HG02642 (cell line): ENCODE measurements around the gene C10orf71.
A peak's percentile ranks its signal among the peaks of the same experiment; 100 is the strongest.

Experiments
- ATAC-seq: cut with Tn5 transposase; IDR thresholded peaks from one replicate; pipeline ENCODE4 v1.9.1; 2021; ENCODE audit warnings: mild to moderate bottlenecking; ENCODE audit not compliant: unreplicated experiment, poor library complexity

C10orf71 gene

DNA sequence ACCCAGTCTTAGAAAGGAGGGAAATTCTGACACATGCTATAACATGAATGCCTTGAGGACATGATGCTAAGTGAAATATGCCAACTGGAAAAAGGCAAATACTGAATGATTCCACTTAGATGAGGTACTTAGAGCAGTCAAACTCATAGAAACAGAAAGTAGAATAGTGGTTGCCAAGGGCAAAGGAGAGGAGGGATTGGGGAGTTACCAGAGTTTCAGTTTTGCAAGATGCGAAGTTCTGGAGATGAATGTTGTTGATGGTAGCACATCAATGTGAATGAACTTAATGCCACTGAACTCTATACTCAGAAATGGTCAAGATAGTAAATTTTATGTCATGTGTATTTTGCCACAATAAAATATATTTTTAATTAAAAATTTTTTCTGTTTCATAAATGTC, 58.0 kb downstream of the C10orf71 start:
- peak; percentile 64 for ATAC-seq

DNA sequence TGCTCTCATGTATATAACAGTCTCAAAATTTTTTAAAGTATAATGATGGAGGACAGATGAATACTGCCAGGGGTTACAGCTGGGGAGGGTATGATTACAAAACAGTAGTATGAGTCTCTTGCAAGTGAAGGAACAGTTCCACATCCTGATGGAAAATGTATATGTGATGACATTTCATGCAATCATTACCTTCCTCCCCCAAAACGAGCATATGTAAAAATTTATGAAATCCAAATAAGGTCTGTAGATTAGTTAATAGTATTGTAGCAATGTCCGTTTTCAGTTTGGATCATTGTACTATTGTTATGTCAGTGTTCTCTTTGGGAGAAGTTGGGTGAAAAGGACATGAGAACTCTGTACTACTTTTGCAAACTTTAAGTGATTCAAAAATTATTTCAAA, 58.9 kb downstream of the C10orf71 start:
- no peak for ATAC-seq

DNA sequence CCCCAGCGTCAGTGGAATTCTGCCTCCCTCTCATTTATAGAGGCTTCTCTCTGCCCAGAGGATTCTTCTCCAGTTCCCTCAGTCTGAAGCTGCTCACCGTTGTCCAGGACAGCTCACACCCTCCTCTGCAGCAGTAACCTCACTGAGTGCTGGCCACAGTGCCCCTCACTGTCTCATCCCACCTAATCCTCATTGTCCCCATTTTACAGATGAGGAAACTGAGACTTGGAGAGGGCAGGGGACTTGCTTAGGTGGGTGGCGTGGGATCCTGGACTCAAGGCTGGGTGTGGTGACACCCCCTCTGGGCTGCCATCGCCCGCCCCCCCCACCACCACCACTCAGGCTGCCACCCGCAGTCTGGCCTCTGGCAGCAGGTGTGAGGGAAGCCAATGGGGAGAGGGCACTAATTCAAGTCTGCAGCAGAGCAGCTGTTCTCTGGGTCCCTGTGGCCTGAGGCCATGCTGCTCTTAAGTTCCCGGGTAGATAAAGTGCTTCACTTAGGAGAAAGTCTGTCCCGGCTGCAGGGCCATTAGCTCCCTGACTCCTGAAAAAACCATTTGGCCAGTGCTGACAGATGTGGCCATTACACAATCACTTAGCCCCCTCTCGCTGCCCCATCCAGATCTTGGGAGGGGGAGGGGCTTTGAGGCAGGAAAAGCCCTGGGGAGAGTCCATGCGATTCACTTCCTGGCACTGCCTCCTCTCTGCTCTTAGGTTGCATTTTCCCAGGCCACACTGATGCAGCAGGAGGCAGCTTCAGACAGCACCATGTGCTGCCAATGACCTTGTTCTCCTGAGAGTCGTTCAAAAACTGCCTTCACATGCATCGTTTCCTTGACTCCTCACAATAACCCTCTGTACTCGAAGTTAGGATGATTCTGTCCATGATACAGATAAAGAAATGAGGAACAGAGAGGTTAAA, 60.6 kb downstream of the C10orf71 start:
- ATAC-seq, result no peak

DNA sequence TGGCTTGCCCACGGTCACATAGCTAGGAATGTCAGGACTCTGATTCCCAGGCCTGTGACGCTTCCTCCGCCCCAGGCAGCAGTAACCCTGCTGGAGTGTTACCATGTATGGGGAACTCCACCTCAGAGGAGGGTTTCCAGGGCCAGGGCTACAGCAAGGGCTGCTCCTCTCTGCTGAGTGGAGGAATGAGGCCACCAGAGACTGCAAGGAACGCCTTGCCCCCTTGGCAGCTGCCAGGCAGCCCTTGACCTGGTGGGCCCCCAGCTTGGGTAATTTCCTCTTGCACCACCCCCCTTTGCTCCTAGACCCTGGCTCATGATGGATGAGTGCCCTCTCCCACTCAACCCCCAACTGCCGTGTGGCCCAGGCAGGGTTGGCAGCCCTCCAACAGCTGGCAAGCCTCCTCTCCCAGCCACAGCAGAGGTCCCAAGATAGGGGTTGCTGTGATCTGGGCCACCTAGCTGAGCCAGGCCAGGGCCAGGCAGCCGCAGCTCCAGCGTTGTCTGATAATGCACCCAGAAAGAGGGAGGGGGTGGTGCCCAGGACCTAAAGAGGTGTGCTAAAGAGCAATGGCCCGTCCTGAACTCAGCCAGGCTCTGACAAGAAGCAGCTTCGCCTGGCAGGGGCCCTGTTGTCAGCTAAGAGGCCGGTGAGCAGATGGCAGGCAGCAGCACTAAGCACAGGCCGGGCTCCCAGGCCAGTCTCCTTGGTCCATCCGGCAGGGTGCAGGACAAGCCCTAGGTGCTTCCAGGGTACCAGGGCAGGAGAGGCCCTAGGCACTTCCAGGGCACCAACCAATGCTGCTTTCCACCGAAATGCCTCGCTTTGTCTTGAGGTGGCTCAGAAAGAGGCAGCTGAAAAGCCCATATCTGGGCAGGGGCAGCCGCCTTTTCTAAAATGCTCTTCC, 61.6 kb downstream of the C10orf71 start:
- ATAC-seq, result no peak

DNA sequence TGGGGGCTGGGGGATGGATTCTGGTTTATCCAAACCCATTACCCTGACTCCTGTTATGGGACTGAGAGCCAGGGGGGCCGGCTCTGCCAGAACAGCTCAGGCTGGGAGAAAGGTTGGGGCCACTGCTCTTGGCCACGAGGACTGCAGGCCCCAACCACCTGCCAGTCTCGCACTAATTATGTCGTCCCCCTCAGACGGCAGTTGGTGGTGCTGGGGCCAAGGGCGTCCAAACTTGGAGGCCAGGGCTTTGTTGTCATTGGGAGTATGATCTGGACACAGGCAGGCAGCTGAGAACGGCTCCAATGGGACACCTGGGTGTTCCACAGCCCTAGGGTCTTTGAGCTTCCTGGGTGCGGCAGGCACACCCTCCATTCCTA, 62.2 kb downstream of the C10orf71 start:
- ATAC-seq, result no peak

DNA sequence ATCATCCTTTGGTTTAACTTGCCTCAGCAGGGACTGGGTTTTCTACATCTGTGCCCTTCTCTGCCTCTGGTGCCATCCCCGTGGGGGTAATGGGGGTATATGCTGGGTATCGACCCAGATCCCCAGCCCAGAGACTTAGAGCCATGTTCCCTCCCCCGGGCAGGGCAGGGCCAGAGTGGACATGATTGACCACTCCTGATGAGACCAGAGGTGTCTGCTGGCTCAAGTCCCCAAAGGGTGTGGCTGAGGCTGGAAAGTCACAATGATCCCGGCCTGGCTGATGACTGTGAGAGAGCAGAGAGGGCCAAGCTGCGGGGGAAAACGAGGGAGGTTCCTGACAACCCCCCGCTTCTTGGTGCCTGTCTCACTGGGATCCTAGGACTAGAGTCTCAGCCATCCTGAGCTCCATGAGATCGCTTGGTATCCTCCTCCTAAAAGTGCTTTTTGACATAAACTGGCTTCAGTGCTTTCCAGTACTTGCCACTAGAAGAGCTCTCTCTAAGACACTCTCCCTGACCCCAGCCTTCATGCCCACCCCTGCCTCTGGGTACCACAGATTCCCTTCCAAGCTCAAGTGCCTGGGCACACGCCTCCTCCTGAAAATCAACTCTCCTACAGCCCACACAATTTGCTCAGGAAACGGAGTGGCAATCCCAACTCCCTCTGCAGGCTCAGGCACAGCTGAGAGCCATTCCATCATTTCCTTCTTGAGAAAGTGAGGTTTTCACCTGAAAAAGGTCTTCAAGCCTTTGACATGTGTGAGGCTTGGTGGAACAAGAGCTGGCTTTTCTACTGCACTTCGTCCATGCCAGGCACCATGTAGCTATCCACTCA, 63.0 kb downstream of the C10orf71 start:
- no peak for ATAC-seq

DNA sequence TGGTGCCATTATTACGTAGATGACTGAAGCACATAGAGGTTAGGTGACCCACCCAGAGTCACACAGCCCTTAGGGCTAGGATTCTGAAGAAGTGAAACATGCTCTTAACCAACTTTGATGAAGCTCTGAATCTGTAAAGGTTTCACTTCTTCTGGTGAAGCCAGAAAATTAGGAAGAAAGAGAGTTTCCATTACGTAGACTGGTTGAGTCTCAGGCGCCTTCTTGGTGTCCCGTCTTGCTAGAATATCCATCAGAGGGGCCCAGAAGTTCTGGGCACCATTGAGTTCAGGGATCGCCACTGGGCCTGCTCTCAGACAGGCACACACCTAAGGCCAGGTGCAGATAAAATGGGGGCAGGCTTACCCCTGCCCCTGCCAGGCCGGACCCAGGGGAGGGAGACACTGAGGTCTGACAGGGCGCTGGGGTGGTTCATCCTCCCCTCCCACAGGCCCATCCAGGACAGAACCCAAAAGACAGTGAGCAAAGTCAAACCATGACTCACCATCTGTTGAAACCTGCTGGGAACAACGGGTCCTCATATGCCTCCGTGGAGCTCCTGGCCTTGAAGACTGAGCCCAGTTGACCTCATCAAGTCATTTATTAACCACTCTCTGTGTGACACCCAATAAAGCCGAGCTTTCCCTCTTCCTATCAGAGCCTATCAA, 63.8 kb downstream of the C10orf71 start:
- peak; percentile 84 for ATAC-seq

DNA sequence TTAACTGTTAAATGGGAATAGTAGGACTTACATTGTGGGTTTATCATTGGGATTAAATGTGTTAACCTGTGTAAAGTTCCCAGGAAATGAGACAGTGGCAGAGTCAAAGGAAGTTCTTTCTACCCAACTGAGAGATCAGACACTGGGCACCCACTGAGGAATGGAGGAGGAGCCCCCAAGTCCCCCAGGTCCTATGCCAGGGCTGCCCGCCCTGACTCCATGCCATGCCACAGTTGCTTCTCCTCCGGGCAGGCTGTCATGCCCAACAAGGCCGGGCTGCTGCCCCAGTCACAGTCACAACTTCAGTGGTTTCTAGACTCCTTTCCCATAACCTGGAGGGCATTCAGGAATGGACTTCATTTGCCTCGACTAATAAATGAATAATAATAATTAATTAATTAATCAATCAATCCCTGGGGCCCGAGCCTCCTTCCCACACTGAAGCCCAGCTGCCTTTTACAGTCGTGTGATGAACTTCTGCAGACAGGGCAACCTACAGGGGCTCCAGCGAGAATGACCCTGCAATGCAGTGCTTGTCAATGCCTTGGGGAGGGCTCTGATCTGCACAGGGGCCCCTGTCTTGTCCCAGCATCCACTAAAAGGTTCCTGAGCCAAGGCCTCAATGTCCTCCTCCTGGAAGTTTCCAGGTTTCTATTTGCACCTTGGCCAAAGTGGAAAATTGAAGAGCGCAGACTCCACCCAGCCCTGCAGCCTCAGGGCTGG, 64.5 kb downstream of the C10orf71 start:
- ATAC-seq, result no peak

DNA sequence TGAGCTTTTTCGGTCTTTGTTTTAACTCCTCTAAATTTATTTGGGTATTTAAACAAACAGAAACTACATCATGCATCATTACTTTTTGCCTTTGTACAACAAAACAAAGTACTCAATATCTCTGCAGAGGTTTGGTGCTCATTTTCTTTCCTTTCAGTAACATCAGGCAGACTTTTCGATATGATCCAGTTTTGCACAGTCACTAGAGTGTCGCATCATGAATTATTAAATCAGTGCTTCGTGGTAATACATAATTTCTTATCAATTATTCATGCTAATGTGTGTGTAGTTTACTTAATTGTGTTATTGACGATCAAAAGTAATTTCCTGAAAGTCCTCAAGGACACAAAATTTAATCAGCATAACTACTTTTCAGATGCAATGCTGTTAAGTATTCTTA, 65.1 kb downstream of the C10orf71 start:
- ATAC-seq, result no peak

DNA sequence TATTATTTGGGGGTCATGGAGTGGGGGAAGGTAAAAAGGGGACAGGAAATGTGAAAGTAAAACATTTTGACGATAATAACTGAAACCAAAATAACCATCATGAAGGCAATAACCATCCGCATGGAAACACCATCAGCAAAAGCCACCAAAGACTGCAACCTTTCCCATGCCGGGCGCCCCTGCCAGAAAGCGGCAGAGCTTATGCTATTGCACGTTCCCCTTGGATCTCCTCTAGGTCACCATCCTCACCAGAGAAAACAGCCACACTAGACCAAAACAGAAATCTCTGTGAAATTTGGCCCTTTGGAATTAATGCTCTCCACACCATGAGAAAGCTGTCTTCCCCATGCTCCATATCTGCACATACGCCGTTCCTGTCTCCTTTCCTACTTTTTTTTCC, 65.8 kb downstream of the C10orf71 start:
- ATAC-seq, result no peak

DNA sequence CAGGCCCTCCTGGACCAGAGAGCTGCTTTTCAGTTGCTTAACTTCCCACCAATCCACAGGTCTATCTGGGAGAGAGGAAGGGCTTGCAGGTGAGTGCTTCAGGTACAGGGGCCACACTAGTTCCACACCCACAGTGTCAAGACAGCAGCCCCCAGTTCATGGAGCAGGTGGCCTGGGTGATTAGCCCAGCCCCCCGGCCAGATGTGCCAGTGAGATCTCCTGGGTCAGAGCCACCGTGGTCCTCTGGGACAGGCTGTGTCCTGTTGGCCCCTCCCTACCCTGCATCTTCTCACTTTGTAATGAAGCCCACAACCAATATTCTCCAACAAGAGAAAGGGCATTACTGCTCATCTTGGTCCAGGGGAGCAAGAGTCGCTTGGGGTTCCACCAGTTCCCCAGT, 66.3 kb downstream of the C10orf71 start:
- ATAC-seq, result no peak

DNA sequence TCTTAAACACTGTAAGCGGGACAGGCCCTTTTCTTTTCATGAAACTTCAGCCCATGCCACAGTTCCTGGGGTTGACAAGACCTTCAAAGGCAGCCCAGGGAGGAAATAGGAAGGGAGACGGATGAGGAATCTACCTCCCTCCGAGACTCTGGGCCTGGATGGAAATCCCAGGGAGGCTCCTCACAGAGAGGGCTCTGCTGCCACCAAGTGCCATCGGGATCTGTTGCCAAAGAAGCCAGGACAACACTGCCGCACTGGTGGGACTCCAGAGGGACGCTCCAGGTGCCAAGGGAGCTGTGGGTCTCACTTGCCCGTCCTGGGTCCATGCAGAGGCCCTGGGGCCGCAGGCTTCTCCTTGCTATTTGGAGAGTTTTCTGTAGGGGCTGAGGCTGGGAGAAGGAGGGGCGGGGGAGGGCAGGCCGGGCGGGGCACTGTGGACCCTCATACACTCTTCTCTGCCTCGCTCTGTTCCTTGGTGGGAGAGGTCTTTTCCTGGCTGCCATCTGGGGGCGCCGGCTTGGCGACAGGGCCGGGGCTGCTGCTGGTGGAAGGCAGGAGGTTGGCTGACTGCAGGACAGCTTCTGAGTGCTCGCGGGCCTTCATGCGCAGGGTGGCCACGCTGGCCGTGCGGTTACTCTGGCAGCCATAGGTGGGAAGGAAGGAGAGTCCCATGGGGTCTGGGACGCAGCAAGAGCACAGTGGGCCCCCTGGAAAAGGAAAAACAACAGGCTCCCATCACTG, 66.9 kb downstream of the C10orf71 start:
- no peak for ATAC-seq

DNA sequence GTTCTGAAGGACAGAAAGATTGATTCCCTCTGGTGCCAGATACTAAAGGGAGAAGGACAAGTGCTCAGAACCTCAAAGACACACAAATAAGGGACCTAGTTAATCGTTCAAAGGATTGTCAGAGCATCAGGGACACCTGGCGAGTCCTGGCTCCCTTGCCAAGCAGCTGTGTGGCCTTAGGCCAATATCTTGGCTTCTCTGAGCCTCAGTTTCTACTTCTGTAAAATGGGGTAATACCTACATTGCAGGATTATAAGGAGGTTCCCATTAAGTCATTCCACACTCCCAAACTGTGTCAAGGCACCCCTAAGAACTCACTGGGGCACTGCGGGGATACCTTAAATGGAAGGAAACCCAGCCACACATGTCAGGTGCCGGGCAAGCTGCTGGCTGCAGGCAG, 67.5 kb downstream of the C10orf71 start:
- no peak for ATAC-seq

DNA sequence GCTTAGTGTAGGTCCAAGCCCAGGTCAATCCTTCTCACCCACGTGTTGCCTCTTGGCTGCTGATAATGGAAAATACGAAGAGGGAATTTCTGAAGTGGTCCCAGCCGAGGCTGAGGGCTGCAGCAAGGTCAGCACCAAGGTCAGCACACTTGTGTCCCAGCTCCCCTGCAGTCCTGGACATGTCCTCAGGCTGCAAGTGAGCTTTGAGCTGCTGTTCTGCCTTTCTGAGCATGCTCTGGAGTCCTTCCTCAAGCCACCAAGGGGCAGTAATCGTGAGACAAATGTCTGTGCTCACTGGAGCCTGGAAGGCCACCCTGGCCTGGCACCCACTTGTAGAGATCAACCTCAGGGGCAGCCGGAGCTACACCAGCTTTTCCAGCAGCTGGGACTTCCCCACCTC, 68.6 kb downstream of the C10orf71 start:
- ATAC-seq, result no peak

DNA sequence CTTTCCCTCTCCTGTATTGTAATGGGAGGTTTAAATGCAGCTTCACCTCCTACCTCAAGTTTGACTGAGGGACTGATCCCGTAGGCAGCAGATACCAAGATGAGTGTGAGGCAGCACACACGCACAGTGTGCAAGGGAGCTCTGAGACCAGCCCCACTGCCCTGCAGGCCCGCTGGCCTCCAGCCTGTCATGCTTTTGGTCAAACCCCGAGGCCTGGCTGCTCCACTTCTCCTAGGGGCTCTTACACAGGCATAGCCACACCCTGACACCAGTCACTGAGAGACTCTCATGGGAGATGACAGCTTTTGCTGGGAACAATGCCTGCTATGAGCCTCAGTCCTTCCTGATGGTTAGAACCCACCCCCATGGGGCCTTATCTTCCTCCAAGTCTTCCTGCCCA, 69.3 kb downstream of the C10orf71 start:
- no peak for ATAC-seq

DNA sequence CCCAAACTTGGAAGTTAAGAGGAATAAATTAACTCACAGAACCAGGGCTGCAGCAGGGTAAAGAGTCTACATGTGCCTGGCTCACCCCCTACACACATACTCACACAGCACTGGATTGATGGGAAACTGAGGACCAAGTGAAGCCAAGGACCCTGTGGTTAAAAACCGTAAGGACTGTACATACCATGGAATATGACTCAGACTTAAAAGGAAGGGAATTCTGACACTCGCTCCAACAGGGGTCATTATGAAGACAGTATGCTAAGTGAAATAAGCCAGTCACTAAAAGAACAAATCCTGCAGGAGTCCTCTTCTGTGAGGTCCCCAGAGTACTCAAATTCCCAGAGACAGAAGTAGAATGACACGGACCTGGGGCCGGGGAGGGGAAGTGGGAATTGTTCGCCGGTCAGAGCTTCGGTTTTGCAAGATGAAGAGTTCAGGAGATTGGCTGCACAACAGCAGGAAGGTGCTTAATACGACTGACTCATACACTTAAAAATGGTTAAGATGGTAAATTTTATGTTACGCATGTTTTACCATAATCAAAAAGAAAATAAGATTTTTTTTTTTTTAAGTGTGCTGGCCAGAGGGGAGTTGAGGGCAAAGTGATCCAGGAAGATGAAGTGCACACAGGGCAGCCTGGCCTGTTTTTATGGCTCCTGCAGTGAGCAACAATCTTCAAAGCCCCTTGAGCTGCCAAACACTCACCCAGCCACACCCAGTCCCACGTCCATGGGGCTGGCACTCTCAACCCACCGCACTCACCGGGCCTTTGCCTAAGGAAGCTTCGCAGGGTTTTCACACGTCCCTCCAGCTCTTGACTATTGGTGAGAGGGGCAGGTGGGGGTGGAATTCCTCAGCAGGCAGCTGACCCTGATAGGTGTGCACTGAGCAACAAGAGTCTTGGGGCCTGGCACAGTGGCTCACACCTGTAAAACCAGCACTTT, 70.5 kb downstream of the C10orf71 start:
- ATAC-seq, result no peak

DNA sequence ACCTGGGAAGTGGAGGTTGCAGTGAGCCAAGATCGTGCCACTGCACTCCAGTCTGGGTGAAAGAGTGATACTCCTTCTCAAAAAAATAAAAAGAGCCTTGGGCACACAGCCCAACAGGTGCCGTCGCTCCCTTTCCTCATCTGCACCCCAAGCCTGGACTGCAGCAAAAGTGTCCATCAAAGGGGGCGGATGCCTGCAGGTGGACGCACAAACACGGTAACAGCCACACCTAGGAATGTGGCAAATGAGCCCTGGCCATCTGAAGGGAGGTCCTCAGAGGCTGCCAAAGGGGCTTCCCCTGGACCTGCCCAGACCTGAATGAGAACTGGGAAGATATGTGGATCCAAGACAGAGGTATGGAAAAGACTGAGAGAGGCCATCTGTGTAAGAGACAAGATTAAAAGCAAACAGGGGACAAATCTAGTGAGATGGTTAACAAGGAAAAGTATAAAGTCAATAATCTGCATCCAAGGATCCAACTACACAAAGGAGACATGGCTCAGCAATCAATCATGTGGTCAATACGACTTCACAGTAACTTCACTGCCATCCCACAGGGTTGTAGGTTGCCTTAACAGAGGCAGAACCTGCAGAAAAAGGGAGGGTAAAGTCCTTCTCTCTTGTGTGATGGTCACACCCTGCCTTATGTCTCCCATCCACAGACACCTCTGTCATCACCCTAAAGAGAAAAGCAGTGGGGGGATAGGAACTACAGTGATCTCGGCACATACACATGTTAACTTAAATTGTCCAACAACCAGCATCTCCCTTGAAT, 71.5 kb downstream of the C10orf71 start:
- ATAC-seq, result no peak
